Thyroid gland (tissue), 4 donors: ENCODE data around the gene DPEP2NB. TPM values are rescaled to one million over a fixed set of nuclear protein-coding genes. Genes with fewer than 3 reads are reported as not detected.
"Not testable (repeated sequence)": the region's sequence is repeated elsewhere in the genome, so short reads cannot be mapped to it uniquely, and the experiment has no call there.

ENCODE experiments used
- DNase-seq, 2 donors: peaks; one replicate each; pipeline ENCODE4 v3.0.0-alpha.2; 2019
- H3K27ac ChIP-seq, 3 donors: fragments of 200-600 bp; sonication (generic); 1 replicate in 2 of 3; 2 replicates in 1 of 3; pipeline ENCODE4 v1.5.1; 2016 to 2019; ENCODE audit warnings: mild to moderate bottlenecking in 1 of 3, moderate library complexity in 1 of 3
- H3K27me3 ChIP-seq: fragments of 200-600 bp; sonication (generic); one replicate; pipeline ENCODE4 v1.5.1; 2019
- H3K36me3 ChIP-seq, 2 donors: fragments of 200-600 bp; sonication (generic); one replicate each; pipeline ENCODE4 v1.5.1; 2016 to 2019
- H3K4me1 ChIP-seq, 2 donors: fragments of 200-600 bp; sonication (generic); one replicate each; pipeline ENCODE4 v1.5.1; 2017 to 2019
- H3K4me3 ChIP-seq, 3 donors: fragments of 200-600 bp; sonication (generic); replicated peaks in 1 of 3; 1 replicate in 2 of 3; 2 replicates in 1 of 3; pipeline ENCODE4 v1.5.1; 2016; ENCODE audit warnings: mild to moderate bottlenecking in 1 of 3
- H3K9me3 ChIP-seq: fragments of 200-600 bp; sonication (generic); one replicate; pipeline ENCODE4 v1.5.1; 2017
- CTCF ChIP-seq, 6 experiments: fragments of 200-600 bp in 3 of 6; fragments of 450-650 bp in 3 of 6; sonication (generic) in 3 of 6; IDR thresholded peaks; one replicate each; pipeline ENCODE4 v1.5.1; 2016 to 2019; ENCODE audit warnings: antibody characterized with exemption in 6 of 6, mild to moderate bottlenecking in 2 of 6, inconsistent platforms in 1 of 6, moderate library complexity in 1 of 6
- POLR2A ChIP-seq, 2 donors: fragments of 450-650 bp; IDR thresholded peaks; one replicate each; pipeline ENCODE4 v1.6.1; 2017; ENCODE audit warnings: antibody characterized with exemption in 2 of 2, mild to moderate bottlenecking in 2 of 2, moderate library complexity in 1 of 2
- WGBS, 2 donors: methylation state at CpG; one replicate each; pipeline ENCODE4 v1.1.5; 2017; 5-methylcytosine and 5-hydroxymethylcytosine counted together
- intact Hi-C: fragments of 100-400 bp; cut with DNase I; formaldehyde crosslinking; loops from one replicate; pipeline ENCODE4 v1.15.1; 2023
- total RNA-seq, 4 donors: library from RNA; depleted of rRNA; stranded (reverse); fragments of >200 nt; gene quantifications; one replicate each; pipeline ENCODE4 v1.2.3, GENCODE V29; 2016

DPEP2NB gene
- total RNA-seq, 4 donors from 2014 or later, result not detected

GRCh38 chr16:67977005-67977404 lies 38.7 kb downstream of the DPEP2NB start:
- WGBS, 2 donors, result 63% methylated on average over 5 of the region's 5 CpGs; no CpG with 5 or more reads in 1 of the 2 donors
- no peaks in the 10 kb centered on the region for H3K27me3 ChIP-seq

GRCh38 chr16:67976205-67976604 lies 39.5 kb downstream of the DPEP2NB start:
- Histone ChIP-seq H3K4me1 (no peaks in the 10 kb centered on the region), H3K36me3 (no peaks in the 10 kb centered on the region), H3K27me3 (no peaks in the 10 kb centered on the region), H3K9me3 (no peaks in the 10 kb centered on the region), H3K4me3 (no peak overlapping the region), H3K27ac (no peak overlapping the region)
- intact Hi-C loops, result no loop called here
- no peak for DNase-seq
- WGBS, 2 donors, result 80 to 100% methylated on average over 2 of the region's 2 CpGs
- TF ChIP-seq CTCF (IDR thresholded peaks at IDR 0.05) (no peak), POLR2A (IDR thresholded peaks at IDR 0.05) (no peak)

More at GRCh38 chr16:67977005-67977404, 38.7 kb downstream of the DPEP2NB start:
- no peak overlapping the region for H3K4me3 ChIP-seq
- TF ChIP-seq POLR2A (IDR thresholded peaks at IDR 0.05) (no peak), CTCF (IDR thresholded peaks at IDR 0.05) (no peak)
- no peak overlapping the region for H3K27ac ChIP-seq
- H3K36me3 ChIP-seq, result no peaks in the 10 kb centered on the region
- H3K4me1 ChIP-seq, result no peaks in the 10 kb centered on the region
- H3K9me3 ChIP-seq, result no peaks in the 10 kb centered on the region
- no peak for DNase-seq
- intact Hi-C loops, result no loop called here

GRCh38 chr16:67975321-67976105 lies 40.2 kb downstream of the DPEP2NB start:
- Histone ChIP-seq H3K27ac (no peak overlapping the region), H3K27me3 (no peaks in the 10 kb centered on the region), H3K4me1 (no peaks in the 10 kb centered on the region), H3K36me3 (no peaks in the 10 kb centered on the region), H3K9me3 (no peaks in the 10 kb centered on the region), H3K4me3 (no peak overlapping the region)
- no peak for TF ChIP-seq CTCF (IDR thresholded peaks at IDR 0.05)
- no peak for TF ChIP-seq POLR2A (IDR thresholded peaks at IDR 0.05)
- no peak for DNase-seq
- intact Hi-C loops, result no loop called here
- WGBS, 2 donors, result 76 to 79% methylated on average over 13 to 14 of the region's 14 CpGs

- H3K27ac ChIP-seq, DNase-seq, H3K9me3 ChIP-seq, H3K36me3 ChIP-seq, H3K4me3 ChIP-seq, intact Hi-C loops, H3K4me1 ChIP-seq, H3K27me3 ChIP-seq: not testable (repeated sequence)
- 92% methylated on average over 7 of the region's 7 CpGs for WGBS, 2 donors
Measured at GRCh38 chr16:67972285-67972684, 43.4 kb downstream of the DPEP2NB start.

- Histone ChIP-seq H3K27ac (no peak overlapping the region), H3K36me3 (no peaks in the 10 kb centered on the region), H3K9me3 (no peaks in the 10 kb centered on the region), H3K4me1 (peaks cover 15% of the 10 kb centered on the region in 2 donors), H3K4me3 (no peak overlapping the region), H3K27me3 (no peaks in the 10 kb centered on the region)
- intact Hi-C loops, result no loop called here
- TF ChIP-seq CTCF (IDR thresholded peaks at IDR 0.05) (no peak), POLR2A (IDR thresholded peaks at IDR 0.05) (no peak)
- no peak for DNase-seq
- WGBS, 2 donors, result 94 to 95% methylated on average over 9 of the region's 9 CpGs
Measured at GRCh38 chr16:67971111-67971510, 44.6 kb downstream of the DPEP2NB start.
